Lower leg skin (tissue), 3 donors: ENCODE results near the gene MEI4.

ENCODE experiments used
- POLR2A ChIP-seq, 2 donors: fragments of 450-650 bp; IDR thresholded peaks; one replicate each; pipeline ENCODE4 v1.6.1; 2016 to 2017; ENCODE audit warnings: antibody characterized with exemption in 2 of 2, mild to moderate bottlenecking in 1 of 2, moderate library complexity in 1 of 2
- TF ChIP-seq, protein P1 (sequence below), 3 donors: fragments of 450-650 bp; IDR thresholded peaks; one replicate each; pipeline ENCODE4 v1.5.1; 2016; ENCODE audit warnings: antibody characterized with exemption in 3 of 3, mild to moderate bottlenecking in 3 of 3, moderate library complexity in 2 of 3

DNA sequence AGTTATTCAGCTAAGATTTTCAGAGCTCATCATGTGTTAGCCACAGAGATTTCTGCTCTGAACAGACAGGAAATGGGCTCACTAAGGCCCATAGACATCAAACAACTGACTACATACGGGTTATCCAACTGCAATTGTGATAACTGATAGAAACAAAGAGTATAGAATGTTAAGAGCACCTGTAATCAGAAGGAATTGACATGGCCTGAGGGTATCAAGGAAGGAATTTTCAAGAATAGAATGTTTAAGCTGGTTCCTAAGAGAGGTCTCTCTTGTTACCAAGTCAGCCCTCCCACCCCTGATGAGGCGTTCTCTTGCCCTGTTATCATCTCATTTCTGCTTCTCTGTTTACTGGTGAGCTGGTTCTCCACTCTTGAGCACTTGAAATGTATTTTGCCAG, at the start of gene MEI4:
- no peak for TF ChIP-seq POLR2A (IDR thresholded peaks at IDR 0.05)
- TF ChIP-seq, protein P1, sequence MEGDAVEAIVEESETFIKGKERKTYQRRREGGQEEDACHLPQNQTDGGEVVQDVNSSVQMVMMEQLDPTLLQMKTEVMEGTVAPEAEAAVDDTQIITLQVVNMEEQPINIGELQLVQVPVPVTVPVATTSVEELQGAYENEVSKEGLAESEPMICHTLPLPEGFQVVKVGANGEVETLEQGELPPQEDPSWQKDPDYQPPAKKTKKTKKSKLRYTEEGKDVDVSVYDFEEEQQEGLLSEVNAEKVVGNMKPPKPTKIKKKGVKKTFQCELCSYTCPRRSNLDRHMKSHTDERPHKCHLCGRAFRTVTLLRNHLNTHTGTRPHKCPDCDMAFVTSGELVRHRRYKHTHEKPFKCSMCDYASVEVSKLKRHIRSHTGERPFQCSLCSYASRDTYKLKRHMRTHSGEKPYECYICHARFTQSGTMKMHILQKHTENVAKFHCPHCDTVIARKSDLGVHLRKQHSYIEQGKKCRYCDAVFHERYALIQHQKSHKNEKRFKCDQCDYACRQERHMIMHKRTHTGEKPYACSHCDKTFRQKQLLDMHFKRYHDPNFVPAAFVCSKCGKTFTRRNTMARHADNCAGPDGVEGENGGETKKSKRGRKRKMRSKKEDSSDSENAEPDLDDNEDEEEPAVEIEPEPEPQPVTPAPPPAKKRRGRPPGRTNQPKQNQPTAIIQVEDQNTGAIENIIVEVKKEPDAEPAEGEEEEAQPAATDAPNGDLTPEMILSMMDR (IDR thresholded peaks at IDR 0.05), result no peak
